HepG2 (cell line): ENCODE data around the gene ABTB2. TPM values are rescaled to one million over a fixed set of nuclear protein-coding genes. Genes with fewer than 3 reads are reported as not detected.

ENCODE experiments used
- ATAC-seq: fragments of 200-7000 bp; cut with Tn5 transposase; 3 replicates; pipeline ENCODE4 v1.9.1; 2020; ENCODE audit warnings: mild to moderate bottlenecking, moderate library complexity
- BruUV-seq: library from RNA; stranded (reverse); fragments of 400-500 nt; replicated peaks from 2 replicates; lab custom pipeline; 2021; lab: Mats Ljungman, UMichigan
- CTCF ChIA-PET: fragments of 300-600 bp; formaldehyde crosslinking; extraction: SDS; loops from one replicate; lab custom pipeline; 2021; ENCODE audit warnings: low total read pairs, inconsistent platforms, low intra/inter-chr PET ratio; lab: Yijun Ruan, JAX
- POLR2A ChIA-PET: fragments of 350-600 bp; sonication (Branson Sonifier 250); formaldehyde crosslinking; loops from one replicate; lab custom pipeline; 2020; ENCODE audit warnings: antibody characterized with exemption, inconsistent platforms; lab: Yijun Ruan, JAX
- DNase-seq: peaks from one replicate; pipeline ENCODE4 v3.0.0-alpha.2; 2015; ENCODE audit warnings: low spot score
- FAIRE-seq: peaks from 3 replicates; lab custom pipeline; 2011; peaks lifted over from hg19 to GRCh38; lab: Jason Lieb, UNC
- H2AFZ ChIP-seq: one replicate; pipeline ENCODE4 v1.6.1; 2011; ENCODE audit warnings: low read length, inconsistent platforms
- H3K27ac ChIP-seq: fragments of 300-600 bp; 3 replicates; pipeline ENCODE4 v1.8.0; 2011; ENCODE audit warnings: mixed run types, mild to moderate bottlenecking, mixed read lengths, low read length, inconsistent platforms; ENCODE audit not compliant: insufficient read depth; ENCODE audit errors: extremely low read length
- H3K27me3 ChIP-seq, 2 experiments: fragments of 200-600 bp in 1 of 2; 2 replicates in 1 of 2; 3 replicates in 1 of 2; pipeline versions ENCODE4 v1.6.0 to v1.8.0; 2011; ENCODE audit warnings: low read length in 2 of 2, mild to moderate bottlenecking in 2 of 2, moderate library complexity in 2 of 2, inconsistent platforms in 1 of 2; ENCODE audit not compliant: insufficient read depth in 2 of 2, control insufficient read depth in 1 of 2
- H3K36me3 ChIP-seq, 2 experiments: fragments of 200-600 bp in 1 of 2; replicated peaks in 1 of 2; 2 replicates in 1 of 2; 3 replicates in 1 of 2; pipeline versions ENCODE4 v1.5.1 to v1.8.0; 2011; ENCODE audit warnings: low read length in 2 of 2, inconsistent platforms in 1 of 2; ENCODE audit not compliant: insufficient read depth in 2 of 2, control insufficient read depth in 1 of 2
- H3K4me1 ChIP-seq: 2 replicates; pipeline ENCODE4 v1.5.1; 2012; ENCODE audit warnings: low read length, inconsistent platforms; ENCODE audit not compliant: insufficient read depth
- H3K4me2 ChIP-seq: 2 replicates; pipeline ENCODE4 v1.6.0; 2011; ENCODE audit warnings: low read depth, low read length, inconsistent platforms
- H3K4me3 ChIP-seq, 3 experiments: fragments of 200-600 bp in 1 of 3; sonication (generic), shearing (Covaris generic) in 1 of 3; replicated peaks in 1 of 3; 2 replicates each; pipeline ENCODE4 v1.5.1; 2011 to 2016; ENCODE audit warnings: low read length in 3 of 3, inconsistent platforms in 2 of 3, low read depth in 2 of 3, mild to moderate bottlenecking in 2 of 3, control low read depth in 1 of 3, mixed read lengths in 1 of 3; ENCODE audit not compliant: insufficient read depth in 1 of 3
- H3K79me2 ChIP-seq: one replicate; pipeline ENCODE4 v1.6.1; 2011; ENCODE audit warnings: low read length, inconsistent platforms; ENCODE audit not compliant: insufficient read depth
- H3K9ac ChIP-seq: 2 replicates; pipeline ENCODE4 v1.6.0; 2011; ENCODE audit warnings: mild to moderate bottlenecking, low read depth, low read length, inconsistent platforms; ENCODE audit not compliant: insufficient read depth
- H3K9me3 ChIP-seq: 2 replicates; pipeline ENCODE4 v1.5.1; 2012; ENCODE audit warnings: mild to moderate bottlenecking, low read length
- H4K20me1 ChIP-seq: 2 replicates; pipeline ENCODE4 v1.6.0; 2011; ENCODE audit warnings: inconsistent platforms, mild to moderate bottlenecking, low read length, moderate library complexity; ENCODE audit not compliant: insufficient read depth
- FIP1L1 ChIP-seq: fragments of 200-400 bp; formaldehyde crosslinking; IDR thresholded peaks from 2 replicates; pipeline ENCODE4 v1.6.1; 2018; ENCODE audit warnings: low read depth, mild to moderate bottlenecking, low read length, moderate library complexity, borderline replicate concordance; ENCODE audit not compliant: insufficient read depth
- PAXIP1 ChIP-seq: sonication (generic); formaldehyde crosslinking; conservative IDR thresholded peaks from 2 replicates; pipeline ENCODE4 v1.4.0; 2020; ENCODE audit warnings: mild to moderate bottlenecking, missing genetic modification reagents, moderate library complexity
- REL ChIP-seq: sonication (generic); formaldehyde crosslinking; conservative IDR thresholded peaks from 2 replicates; pipeline ENCODE4 v1.8.0; 2022; ENCODE audit warnings: mild to moderate bottlenecking, missing genetic modification reagents, moderate library complexity
- ZBTB38 ChIP-seq: sonication (generic); formaldehyde crosslinking; IDR thresholded peaks from 2 replicates; pipeline ENCODE4 v1.5.1; 2020; ENCODE audit warnings: mild to moderate bottlenecking, missing genetic modification reagents
- ZNF101 ChIP-seq: sonication (generic); formaldehyde crosslinking; IDR thresholded peaks from 2 replicates; pipeline ENCODE4 v1.4.0; 2020; ENCODE audit warnings: mild to moderate bottlenecking, low read depth, missing genetic modification reagents, borderline replicate concordance
- ZNF30 ChIP-seq: sonication (generic); formaldehyde crosslinking; IDR thresholded peaks from 2 replicates; pipeline ENCODE4 v1.5.0; 2020; ENCODE audit warnings: mild to moderate bottlenecking, missing genetic modification reagents
- ZNF432 ChIP-seq: sonication (generic); formaldehyde crosslinking; IDR thresholded peaks from 2 replicates; pipeline ENCODE4 v1.5.0; 2020; ENCODE audit warnings: missing genetic modification reagents, mild to moderate bottlenecking, borderline replicate concordance
- ZNF646 ChIP-seq: sonication (generic); formaldehyde crosslinking; IDR thresholded peaks from 2 replicates; pipeline ENCODE4 v1.9.0; 2021; ENCODE audit warnings: mild to moderate bottlenecking, missing genetic modification reagents
- ZNF781 ChIP-seq: sonication (generic); formaldehyde crosslinking; IDR thresholded peaks from 2 replicates; pipeline ENCODE4 v1.5.1; 2020; ENCODE audit warnings: borderline replicate concordance, mild to moderate bottlenecking, missing genetic modification reagents; ENCODE audit errors: not compliant biosample characterization
- WGBS: methylation state at CpG from one replicate; pipeline ENCODE4 v1.1.6; 2017; ENCODE audit warnings: low lambda C conversion rate; 5-methylcytosine and 5-hydroxymethylcytosine counted together
- in situ Hi-C: cut with HindIII; loops from 2 replicates; pipeline ENCODE4 v1.10.0; 2017; ENCODE audit warnings: low pct_unique_long_range_greater_than_20kb; ENCODE audit not compliant: extremely low pct_ligation_motif_present
- intact Hi-C: fragments of 100-400 bp; cut with micrococcal nuclease; formaldehyde crosslinking; loops from one replicate; pipeline ENCODE4 v1.10.0; 2022; ENCODE audit not compliant: unreplicated experiment
- polyA plus RNA-seq, 8 experiments: library from polyadenylated mRNA; depleted of rRNA in 3 of 8; stranded (reverse) in 7 of 8; unstranded in 1 of 8; fragments of >200 nt; fragmentation: Illumina TruSeq in 4 of 8; extraction: Trizol in 4 of 8; gene quantifications; 2 replicates each; pipeline versions ENCODE4 v1.2.1 to v1.2.3, GENCODE V29; 2011 to 2016; ENCODE audit warnings: low read depth in 4 of 8, missing spikeins in 1 of 8, mixed read lengths in 1 of 8; ENCODE audit not compliant: insufficient read depth in 1 of 8
- total RNA-seq, 5 experiments: library from RNA; depleted of rRNA; stranded (reverse); fragments of >200 nt; fragmentation: Illumina TruSeq; extraction: Trizol; gene quantifications; 2 replicates each; pipeline ENCODE4 v1.2.3, GENCODE V29; 2016; ENCODE audit warnings: low read depth in 1 of 5
- TF ChIP-seq, protein P1 (sequence below): sonication (generic); formaldehyde crosslinking; IDR thresholded peaks from 2 replicates; pipeline ENCODE4 v1.5.0; 2020; ENCODE audit warnings: mild to moderate bottlenecking, missing genetic modification reagents

Gene ABTB2
- total and polyA plus RNA-seq, 2 of the 13 experiments (the other 11 are each of a cell fraction or from before 2014, with no cell fraction given): 5.1 to 15.4 TPM

- ATAC-seq (peak; percentile 28), FAIRE-seq (no peak), DNase-seq (no peak)
- Histone ChIP-seq H3K27ac (no peak overlapping the region), H4K20me1 (no peaks in the 10 kb centered on the region; the same call in 1 of the 2 replicates), H3K4me3 (no peak overlapping the region), H3K4me2 (peak overlapping the region; percentile 30; the same call in 1 of the 2 replicates), H3K79me2 (peaks cover 94% of the 10 kb centered on the region), H3K9me3 (no peaks in the 10 kb centered on the region), H3K27me3 (no peaks in the 10 kb centered on the region), H3K4me1 (peaks cover 100% of the 10 kb centered on the region), H2AFZ (no peak overlapping the region), H3K9ac (no peak overlapping the region), H3K36me3 (peaks cover 6 to 9% of the 10 kb centered on the region in 2 experiments; a peak in 2 of 5 replicates)
- intact Hi-C loops (no loop called here), in situ Hi-C loops (no loop called here)
- POLR2A ChIA-PET: interaction anchor here (5.4 kb wide), 1 partner anchor 8 kb away, joined by 81 read pairs; the partner anchor contains the start of gene ABTB2
- BruUV-seq: no TSS peak
- CTCF ChIA-PET: no interaction called here
- WGBS: 68% methylated on average over 2 of the region's 2 CpGs
- TF ChIP-seq ZNF432 (CRISPR knock-in tag): no peak
- TF ChIP-seq ZNF101 (CRISPR knock-in tag): no peak
- TF ChIP-seq ZBTB38 (CRISPR knock-in tag): 0 out of 2 replicates have a peak, but pooled peaks have one; percentile 19
- 0 out of 2 replicates have a peak, but pooled peaks have one; percentile 26 for TF ChIP-seq ZNF646
- TF ChIP-seq, protein P1, sequence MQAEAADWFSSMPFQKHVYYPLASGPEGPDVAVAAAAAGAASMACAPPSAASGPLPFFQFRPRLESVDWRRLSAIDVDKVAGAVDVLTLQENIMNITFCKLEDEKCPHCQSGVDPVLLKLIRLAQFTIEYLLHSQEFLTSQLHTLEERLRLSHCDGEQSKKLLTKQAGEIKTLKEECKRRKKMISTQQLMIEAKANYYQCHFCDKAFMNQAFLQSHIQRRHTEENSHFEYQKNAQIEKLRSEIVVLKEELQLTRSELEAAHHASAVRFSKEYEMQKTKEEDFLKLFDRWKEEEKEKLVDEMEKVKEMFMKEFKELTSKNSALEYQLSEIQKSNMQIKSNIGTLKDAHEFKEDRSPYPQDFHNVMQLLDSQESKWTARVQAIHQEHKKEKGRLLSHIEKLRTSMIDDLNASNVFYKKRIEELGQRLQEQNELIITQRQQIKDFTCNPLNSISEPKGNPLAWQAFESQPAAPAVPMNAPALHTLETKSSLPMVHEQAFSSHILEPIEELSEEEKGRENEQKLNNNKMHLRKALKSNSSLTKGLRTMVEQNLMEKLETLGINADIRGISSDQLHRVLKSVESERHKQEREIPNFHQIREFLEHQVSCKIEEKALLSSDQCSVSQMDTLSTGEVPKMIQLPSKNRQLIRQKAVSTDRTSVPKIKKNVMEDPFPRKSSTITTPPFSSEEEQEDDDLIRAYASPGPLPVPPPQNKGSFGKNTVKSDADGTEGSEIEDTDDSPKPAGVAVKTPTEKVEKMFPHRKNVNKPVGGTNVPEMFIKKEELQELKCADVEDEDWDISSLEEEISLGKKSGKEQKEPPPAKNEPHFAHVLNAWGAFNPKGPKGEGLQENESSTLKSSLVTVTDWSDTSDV (CRISPR knock-in tag): no peak
- TF ChIP-seq FIP1L1: no peak
- no peak for TF ChIP-seq ZNF30 (CRISPR knock-in tag)
- TF ChIP-seq REL (CRISPR knock-in tag): no peak
- TF ChIP-seq PAXIP1 (CRISPR knock-in tag): peak; percentile 22; the same call in 1 of the 2 replicates
- TF ChIP-seq ZNF781 (CRISPR knock-in tag): no peak
Measured at GRCh38 chr11:34348919-34349318, 8.9 kb downstream of the ABTB2 start.
